Activated B cell treated with CpG ODN at 0.5 μM for 24 hours (primary cell): Measurements from ENCODE around the gene NTHL1. TPM values are rescaled to one million over a fixed set of nuclear protein-coding genes. Genes with fewer than 3 reads are reported as not detected.

Source experiments
- ATAC-seq: fragments of 200-7000 bp; cut with Tn5 transposase; one replicate; pipeline ENCODE4 v1.10.0; 2021; ENCODE audit warnings: low read depth, mild to moderate bottlenecking, moderate library complexity
- CTCF ChIA-PET: fragments of 350-600 bp; sonication (Branson Sonifier 250); formaldehyde crosslinking; loops from one replicate; lab custom pipeline; 2021; ENCODE audit warnings: antibody characterized with exemption; lab: Charles Lee
- POLR2A ChIA-PET: fragments of 350-600 bp; sonication (Branson Sonifier 250); formaldehyde crosslinking; loops from one replicate; lab custom pipeline; 2021; ENCODE audit warnings: antibody characterized with exemption; lab: Charles Lee
- DNase-seq: peaks from one replicate; pipeline ENCODE4 v3.0.0; 2022
- H3K27ac Mint-ChIP-seq: one replicate; pipeline ENCODE4 v1.8.0; 2020; ENCODE audit warnings: mixed read lengths
- H3K27me3 Mint-ChIP-seq: one replicate; pipeline ENCODE4 v1.8.0; 2021; ENCODE audit warnings: mixed read lengths
- H3K36me3 Mint-ChIP-seq: one replicate; pipeline ENCODE4 v1.8.0; 2021; ENCODE audit warnings: low read depth, mixed read lengths
- H3K4me1 Mint-ChIP-seq: one replicate; pipeline ENCODE4 v1.8.0; 2021; ENCODE audit warnings: mixed read lengths
- H3K4me3 Mint-ChIP-seq: one replicate; pipeline ENCODE4 v1.8.0; 2020; ENCODE audit warnings: mild to moderate bottlenecking, mixed read lengths
- H3K9me3 Mint-ChIP-seq: one replicate; pipeline ENCODE4 v1.8.0; 2020; ENCODE audit warnings: mixed read lengths
- CTCF ChIP-seq: fragments of 200-600 bp; IDR thresholded peaks from one replicate; pipeline ENCODE4 v1.8.0; 2022; ENCODE audit warnings: antibody characterized with exemption, mild to moderate bottlenecking
- intact Hi-C: fragments of 100-400 bp; cut with micrococcal nuclease; formaldehyde crosslinking; loops from one replicate; pipeline ENCODE4 v1.15.1; 2024
- total RNA-seq: library from RNA; stranded (reverse); gene quantifications from 2 replicates; pipeline ENCODE4 v1.2.3, GENCODE V29; 2022

NTHL1 gene
- total RNA-seq, 1 donor from 2014 or later: 10.5 TPM

GRCh38 chr16:2025251-2025650 is 22.4 kb downstream of the NTHL1 start:
- Mint-ChIP-seq H3K9me3 (no peaks in the 10 kb centered on the region), H3K27me3 (peaks cover 21% of the 10 kb centered on the region), H3K27ac (no peak overlapping the region), H3K36me3 (no peaks in the 10 kb centered on the region), H3K4me3 (no peak overlapping the region), H3K4me1 (peaks cover 22% of the 10 kb centered on the region)
- ATAC-seq: no peak
- POLR2A ChIA-PET: interaction anchor here (2.1 kb wide), 1 partner anchor 130 kb away, joined by 13 read pairs; the partner anchor contains the start of gene TRAF7
- intact Hi-C loops: no loop called here
- CTCF ChIA-PET: interaction anchor here (1.7 kb wide), 1 partner anchor 115 kb away, joined by 6 read pairs; no protein-coding TSS in a partner anchor
- no peak for DNase-seq
- TF ChIP-seq CTCF: no peak

GRCh38 chr16:2024032-2024420 is 23.6 kb downstream of the NTHL1 start:
- intact Hi-C loops: no loop called here
- DNase-seq (no peak), ATAC-seq (no peak)
- Mint-ChIP-seq H3K36me3 (no peaks in the 10 kb centered on the region), H3K9me3 (no peaks in the 10 kb centered on the region), H3K27ac (no peak overlapping the region), H3K4me3 (peak overlapping the region; percentile 16), H3K27me3 (peaks cover 24% of the 10 kb centered on the region), H3K4me1 (peaks cover 22% of the 10 kb centered on the region)
- no peak for TF ChIP-seq CTCF
- ChIA-PET POLR2A (interaction anchor here (2.1 kb wide), 1 partner anchor 131 kb away, joined by 13 read pairs; the partner anchor contains the start of gene TRAF7), CTCF (interaction anchor here (1.2 to 2.4 kb wide), 2 partner anchors 116 to 227 kb away, joined by 3 to 20 read pairs; partner anchors contain the start of gene ECI1)

- intact Hi-C loops: loop anchor here (1.0 to 2.0 kb wide), 9 partner anchors 15 to 478 kb away; partner anchors contain the start of genes E4F1, ECI1, NTHL1 and TSC2
- TF ChIP-seq CTCF: peak; percentile 82
- POLR2A ChIA-PET: interaction anchor here (0.7 to 2.1 kb wide), 10 partner anchors 19 to 1165 kb away, joined by 3 to 21 read pairs (median 8); partner anchors contain the start of genes NTHL1, PKD1, RAB26 and TRAF7
- CTCF ChIA-PET: interaction anchor here (0.9 to 2.4 kb wide), 5 partner anchors 32 to 228 kb away, joined by 3 to 20 read pairs (median 4); partner anchors contain the start of genes ECI1 and PKD1
- Mint-ChIP-seq H3K27ac (peak overlapping the region; percentile 73), H3K36me3 (no peaks in the 10 kb centered on the region), H3K4me1 (peaks cover 24% of the 10 kb centered on the region), H3K4me3 (peak overlapping the region; percentile 79), H3K27me3 (peaks cover 27% of the 10 kb centered on the region), H3K9me3 (no peaks in the 10 kb centered on the region)
- ATAC-seq (peak; percentile 94), DNase-seq (peak; percentile 97)
Observed at GRCh38 chr16:2023092-2024031, 24.3 kb downstream of the NTHL1 start.

- H3K4me3 Mint-ChIP-seq: peak overlapping the region; percentile 79
- no peak for TF ChIP-seq CTCF
- ATAC-seq (peak; percentile 23), DNase-seq (no peak)
- POLR2A ChIA-PET: interaction anchor here (0.7 to 1.5 kb wide), 12 partner anchors 19 to 1166 kb away, joined by 3 to 21 read pairs (median 7); partner anchors contain the start of genes NTHL1, PKD1, RAB26 and TRAF7
- peaks cover 24% of the 10 kb centered on the region for H3K4me1 Mint-ChIP-seq
- H3K36me3 Mint-ChIP-seq: no peaks in the 10 kb centered on the region
- CTCF ChIA-PET: interaction anchor here (0.9 to 2.4 kb wide), 9 partner anchors 19 to 479 kb away, joined by 3 to 20 read pairs (median 3); partner anchors contain the start of genes ECI1, PKD1 and TRAF7
- peaks cover 30% of the 10 kb centered on the region for H3K27me3 Mint-ChIP-seq
- H3K27ac Mint-ChIP-seq: no peak overlapping the region
- H3K9me3 Mint-ChIP-seq: no peaks in the 10 kb centered on the region
- intact Hi-C loops: loop anchor here (1.0 to 2.0 kb wide), 9 partner anchors 14 to 479 kb away; partner anchors contain the start of genes E4F1, ECI1, NTHL1 and TSC2
Observed at GRCh38 chr16:2022723-2023091, 24.9 kb downstream of the NTHL1 start.
